ENCODE results near the gene PIP5KL1.

DNA sequence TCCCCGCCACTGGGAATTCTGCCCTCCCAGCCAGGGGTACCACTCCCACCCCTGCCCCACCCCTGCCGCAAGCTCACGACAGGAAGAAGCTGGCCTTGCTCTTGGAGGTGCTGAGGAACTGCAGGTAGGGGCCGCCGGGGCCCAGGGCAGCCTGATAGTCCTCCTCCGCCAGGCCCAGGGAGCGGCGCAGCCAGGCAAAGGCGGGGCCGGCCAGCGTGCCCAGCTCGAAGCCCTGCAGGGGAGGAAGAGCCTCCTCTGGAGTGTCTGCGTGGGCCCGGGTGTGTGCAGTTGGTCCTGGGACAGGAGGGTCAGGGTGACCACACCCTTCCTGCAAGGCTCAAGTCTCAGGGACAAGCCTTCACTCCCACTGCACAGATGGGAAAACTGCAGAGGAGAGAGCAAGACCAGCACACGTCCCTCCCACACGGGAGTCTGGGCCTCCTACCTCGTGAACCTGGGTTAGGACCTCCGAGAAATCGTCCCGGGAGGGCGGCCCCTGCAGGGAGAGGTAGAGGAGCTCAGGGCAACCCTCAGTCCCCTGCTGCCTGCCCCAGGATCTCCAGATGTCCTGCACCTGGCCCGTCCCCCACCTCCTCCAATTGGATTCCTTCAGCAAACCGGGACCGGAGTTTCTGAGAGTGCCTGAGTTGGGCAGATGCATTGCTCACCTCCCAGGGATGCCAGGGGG, 2.4 kb downstream of the PIP5KL1 start:
- TF ChIP-seq, protein P1, sequence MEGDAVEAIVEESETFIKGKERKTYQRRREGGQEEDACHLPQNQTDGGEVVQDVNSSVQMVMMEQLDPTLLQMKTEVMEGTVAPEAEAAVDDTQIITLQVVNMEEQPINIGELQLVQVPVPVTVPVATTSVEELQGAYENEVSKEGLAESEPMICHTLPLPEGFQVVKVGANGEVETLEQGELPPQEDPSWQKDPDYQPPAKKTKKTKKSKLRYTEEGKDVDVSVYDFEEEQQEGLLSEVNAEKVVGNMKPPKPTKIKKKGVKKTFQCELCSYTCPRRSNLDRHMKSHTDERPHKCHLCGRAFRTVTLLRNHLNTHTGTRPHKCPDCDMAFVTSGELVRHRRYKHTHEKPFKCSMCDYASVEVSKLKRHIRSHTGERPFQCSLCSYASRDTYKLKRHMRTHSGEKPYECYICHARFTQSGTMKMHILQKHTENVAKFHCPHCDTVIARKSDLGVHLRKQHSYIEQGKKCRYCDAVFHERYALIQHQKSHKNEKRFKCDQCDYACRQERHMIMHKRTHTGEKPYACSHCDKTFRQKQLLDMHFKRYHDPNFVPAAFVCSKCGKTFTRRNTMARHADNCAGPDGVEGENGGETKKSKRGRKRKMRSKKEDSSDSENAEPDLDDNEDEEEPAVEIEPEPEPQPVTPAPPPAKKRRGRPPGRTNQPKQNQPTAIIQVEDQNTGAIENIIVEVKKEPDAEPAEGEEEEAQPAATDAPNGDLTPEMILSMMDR (IDR thresholded peaks at IDR 0.05; ENCODE audit: poor library complexity, severe bottlenecking) = no peak
- TF ChIP-seq EP300 (conservative IDR thresholded peaks at IDR 0.05; ENCODE audit: poor library complexity, severe bottlenecking) = no peak

Measured in neural cell (in vitro differentiated cells).